K562 (cell line): ENCODE measurements around the gene PFKFB2. TPM values are rescaled to one million over a fixed set of nuclear protein-coding genes. Genes with fewer than 3 reads are reported as not detected.

Experiments used
- BCOR ChIP-seq: fragments of 450-650 bp; IDR thresholded peaks from 2 replicates; pipeline ENCODE4 v1.6.1; 2016
- SMARCA5 ChIP-seq: fragments of 450-650 bp; IDR thresholded peaks from 2 replicates; pipeline ENCODE4 v1.6.1; 2016
- ZNF589 ChIP-seq: fragments of 200-800 bp; sonication (Bioruptor generic); IDR thresholded peaks from 2 replicates; pipeline ENCODE4 v1.6.1; 2016; ENCODE audit warnings: low read depth, missing genetic modification characterization, missing compliant biosample characterization
- ZNF695 ChIP-seq: fragments of 450-650 bp; formaldehyde crosslinking; IDR thresholded peaks from 2 replicates; pipeline ENCODE4 v1.4.0; 2020; ENCODE audit warnings: mild to moderate bottlenecking, moderate library complexity
- polyA plus RNA-seq, 8 experiments: library from polyadenylated mRNA; depleted of rRNA in 4 of 8; stranded (reverse) in 5 of 8; unstranded in 3 of 8; fragments of >200 nt; fragmentation: Nextera tagmentation in 2 of 8; fragmentation: Illumina TruSeq in 1 of 8; extraction: Ambion mirVana in 2 of 8; extraction: Trizol in 1 of 8; gene quantifications; 2 replicates each; pipeline versions ENCODE4 v1.2.1 to v1.2.3, GENCODE V29; 2011 to 2014; ENCODE audit warnings: inconsistent platforms in 1 of 8, missing spikeins in 1 of 8
- total RNA-seq, 7 experiments: library from RNA; depleted of rRNA in 6 of 7; stranded (reverse); fragments of >200 nt in 6 of 7; fragmentation: Illumina TruSeq in 2 of 7; extraction: Trizol in 2 of 7; gene quantifications; 2 replicates each; pipeline versions ENCODE4 v1.2.1 to v1.2.3, GENCODE V29; 2011 to 2021; ENCODE audit warnings: low replicate concordance in 1 of 7
- TF ChIP-seq, protein P1 (sequence below): fragments of 200-400 bp; formaldehyde crosslinking; IDR thresholded peaks from 2 replicates; pipeline ENCODE4 v1.6.1; 2017; ENCODE audit warnings: mild to moderate bottlenecking, low read depth, low read length, moderate library complexity
- TF ChIP-seq, protein P2 (sequence below): fragments of 450-650 bp; formaldehyde crosslinking; IDR thresholded peaks from 2 replicates; pipeline ENCODE4 v1.4.0; 2022; ENCODE audit warnings: missing genetic modification characterization
- TF ChIP-seq, protein P3 (sequence below): sonication (generic); formaldehyde crosslinking; IDR thresholded peaks from 2 replicates; pipeline ENCODE4 v1.8.1; 2023; ENCODE audit warnings: mild to moderate bottlenecking, missing genetic modification reagents

PFKFB2 gene
- total and polyA plus RNA-seq, 9 of the 15 experiments (the other 6 are each of a cell fraction or from before 2014, with no cell fraction given): 6.9 to 26.0 (median 16.4) TPM

- TF ChIP-seq, protein P1, sequence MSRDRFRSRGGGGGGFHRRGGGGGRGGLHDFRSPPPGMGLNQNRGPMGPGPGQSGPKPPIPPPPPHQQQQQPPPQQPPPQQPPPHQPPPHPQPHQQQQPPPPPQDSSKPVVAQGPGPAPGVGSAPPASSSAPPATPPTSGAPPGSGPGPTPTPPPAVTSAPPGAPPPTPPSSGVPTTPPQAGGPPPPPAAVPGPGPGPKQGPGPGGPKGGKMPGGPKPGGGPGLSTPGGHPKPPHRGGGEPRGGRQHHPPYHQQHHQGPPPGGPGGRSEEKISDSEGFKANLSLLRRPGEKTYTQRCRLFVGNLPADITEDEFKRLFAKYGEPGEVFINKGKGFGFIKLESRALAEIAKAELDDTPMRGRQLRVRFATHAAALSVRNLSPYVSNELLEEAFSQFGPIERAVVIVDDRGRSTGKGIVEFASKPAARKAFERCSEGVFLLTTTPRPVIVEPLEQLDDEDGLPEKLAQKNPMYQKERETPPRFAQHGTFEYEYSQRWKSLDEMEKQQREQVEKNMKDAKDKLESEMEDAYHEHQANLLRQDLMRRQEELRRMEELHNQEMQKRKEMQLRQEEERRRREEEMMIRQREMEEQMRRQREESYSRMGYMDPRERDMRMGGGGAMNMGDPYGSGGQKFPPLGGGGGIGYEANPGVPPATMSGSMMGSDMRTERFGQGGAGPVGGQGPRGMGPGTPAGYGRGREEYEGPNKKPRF: no peak
- TF ChIP-seq SMARCA5 (peak; percentile 67; the same call in 1 of the 2 replicates), BCOR (0 out of 2 replicates have a peak, but pooled peaks have one; percentile 27), ZNF589 (CRISPR knock-in tag) (no peak), ZNF695 (CRISPR knock-in tag) (no peak)
- TF ChIP-seq, protein P2, sequence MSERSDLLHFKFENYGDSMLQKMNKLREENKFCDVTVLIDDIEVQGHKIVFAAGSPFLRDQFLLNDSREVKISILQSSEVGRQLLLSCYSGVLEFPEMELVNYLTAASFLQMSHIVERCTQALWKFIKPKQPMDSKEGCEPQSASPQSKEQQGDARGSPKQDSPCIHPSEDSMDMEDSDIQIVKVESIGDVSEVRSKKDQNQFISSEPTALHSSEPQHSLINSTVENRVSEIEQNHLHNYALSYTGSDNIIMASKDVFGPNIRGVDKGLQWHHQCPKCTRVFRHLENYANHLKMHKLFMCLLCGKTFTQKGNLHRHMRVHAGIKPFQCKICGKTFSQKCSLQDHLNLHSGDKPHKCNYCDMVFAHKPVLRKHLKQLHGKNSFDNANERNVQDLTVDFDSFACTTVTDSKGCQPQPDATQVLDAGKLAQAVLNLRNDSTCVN: 0 out of 2 replicates have a peak, but pooled peaks have one; percentile 66
- TF ChIP-seq, protein P3, sequence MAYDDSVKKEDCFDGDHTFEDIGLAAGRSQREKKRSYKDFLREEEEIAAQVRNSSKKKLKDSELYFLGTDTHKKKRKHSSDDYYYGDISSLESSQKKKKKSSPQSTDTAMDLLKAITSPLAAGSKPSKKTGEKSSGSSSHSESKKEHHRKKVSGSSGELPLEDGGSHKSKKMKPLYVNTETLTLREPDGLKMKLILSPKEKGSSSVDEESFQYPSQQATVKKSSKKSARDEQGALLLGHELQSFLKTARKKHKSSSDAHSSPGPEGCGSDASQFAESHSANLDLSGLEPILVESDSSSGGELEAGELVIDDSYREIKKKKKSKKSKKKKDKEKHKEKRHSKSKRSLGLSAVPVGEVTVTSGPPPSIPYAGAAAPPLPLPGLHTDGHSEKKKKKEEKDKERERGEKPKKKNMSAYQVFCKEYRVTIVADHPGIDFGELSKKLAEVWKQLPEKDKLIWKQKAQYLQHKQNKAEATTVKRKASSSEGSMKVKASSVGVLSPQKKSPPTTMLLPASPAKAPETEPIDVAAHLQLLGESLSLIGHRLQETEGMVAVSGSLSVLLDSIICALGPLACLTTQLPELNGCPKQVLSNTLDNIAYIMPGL (CRISPR knock-in tag): no peak
These were observed 47.9 kb upstream of the PFKFB2 start (continued) for GRCh38 chr1:207004931-207005830.
